ENCODE measurements around the gene SNAP23.

- no peak for TF ChIP-seq POLR2AphosphoS5 (IDR thresholded peaks at IDR 0.05)
- TF ChIP-seq CTCF (IDR thresholded peaks at IDR 0.05): no peak
These were observed 1.8 kb upstream of the SNAP23 start for GRCh38 chr15:42493679-42494078.
